ENCODE results near the gene ANK2. TPM values are rescaled to one million over a fixed set of nuclear protein-coding genes. Genes with fewer than 3 reads are reported as not detected.

Gene ANK2
- total and polyA plus RNA-seq, 2 of the 13 experiments (the other 11 are each of a cell fraction or from before 2014, with no cell fraction given): 2.7 to 15.1 TPM

DNA sequence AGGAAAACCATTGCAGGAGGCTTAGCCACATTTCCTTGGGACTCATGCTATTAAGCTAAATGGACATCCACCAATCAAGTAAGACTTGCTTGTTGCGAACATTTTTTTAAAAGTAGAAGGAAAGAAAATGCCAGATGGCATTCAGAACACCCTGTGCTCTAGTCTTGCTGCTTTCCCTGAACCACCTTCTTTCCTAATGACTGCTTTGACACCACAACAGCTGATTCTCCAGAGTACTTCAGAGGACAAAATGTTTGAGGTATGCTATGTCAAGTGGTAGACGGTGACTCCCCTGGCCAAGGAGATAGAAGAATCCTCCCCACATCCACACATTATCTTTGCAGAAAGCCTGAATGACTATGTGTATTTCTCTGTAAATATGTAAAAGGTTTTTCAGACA lies 65.4 kb downstream of the ANK2 start:
- no peak overlapping the region for H3K27ac ChIP-seq (ENCODE audit: extremely low read length, insufficient read depth, low read length)
- H3K27me3 ChIP-seq (ENCODE audit: control insufficient read depth in 1 of 2, insufficient read depth in 2 of 2, low read length in 2 of 2): peaks cover 0 to 3% of the 10 kb centered on the region in 2 experiments; a peak in 1 of 5 replicates
- CTCF ChIA-PET (ENCODE audit: low intra/inter-chr PET ratio, low total read pairs): no interaction called here
- no peak for TF ChIP-seq ZNF878 (CRISPR knock-in tag; IDR thresholded peaks at IDR 0.05)
- no peak for TF ChIP-seq HMG20A (CRISPR knock-in tag; IDR thresholded peaks at IDR 0.05; ENCODE audit: borderline replicate concordance)
- no peak for TF ChIP-seq GFI1 (CRISPR knock-in tag; IDR thresholded peaks at IDR 0.05; ENCODE audit: borderline replicate concordance)
- TF ChIP-seq, protein P1, sequence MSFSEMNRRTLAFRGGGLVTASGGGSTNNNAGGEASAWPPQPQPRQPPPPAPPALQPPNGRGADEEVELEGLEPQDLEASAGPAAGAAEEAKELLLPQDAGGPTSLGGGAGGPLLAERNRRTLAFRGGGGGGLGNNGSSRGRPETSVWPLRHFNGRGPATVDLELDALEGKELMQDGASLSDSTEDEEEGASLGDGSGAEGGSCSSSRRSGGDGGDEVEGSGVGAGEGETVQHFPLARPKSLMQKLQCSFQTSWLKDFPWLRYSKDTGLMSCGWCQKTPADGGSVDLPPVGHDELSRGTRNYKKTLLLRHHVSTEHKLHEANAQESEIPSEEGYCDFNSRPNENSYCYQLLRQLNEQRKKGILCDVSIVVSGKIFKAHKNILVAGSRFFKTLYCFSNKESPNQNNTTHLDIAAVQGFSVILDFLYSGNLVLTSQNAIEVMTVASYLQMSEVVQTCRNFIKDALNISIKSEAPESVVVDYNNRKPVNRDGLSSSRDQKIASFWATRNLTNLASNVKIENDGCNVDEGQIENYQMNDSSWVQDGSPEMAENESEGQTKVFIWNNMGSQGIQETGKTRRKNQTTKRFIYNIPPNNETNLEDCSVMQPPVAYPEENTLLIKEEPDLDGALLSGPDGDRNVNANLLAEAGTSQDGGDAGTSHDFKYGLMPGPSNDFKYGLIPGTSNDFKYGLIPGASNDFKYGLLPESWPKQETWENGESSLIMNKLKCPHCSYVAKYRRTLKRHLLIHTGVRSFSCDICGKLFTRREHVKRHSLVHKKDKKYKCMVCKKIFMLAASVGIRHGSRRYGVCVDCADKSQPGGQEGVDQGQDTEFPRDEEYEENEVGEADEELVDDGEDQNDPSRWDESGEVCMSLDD (CRISPR knock-in tag; IDR thresholded peaks at IDR 0.05; ENCODE audit: borderline replicate concordance): no peak
- TF ChIP-seq, protein P2, sequence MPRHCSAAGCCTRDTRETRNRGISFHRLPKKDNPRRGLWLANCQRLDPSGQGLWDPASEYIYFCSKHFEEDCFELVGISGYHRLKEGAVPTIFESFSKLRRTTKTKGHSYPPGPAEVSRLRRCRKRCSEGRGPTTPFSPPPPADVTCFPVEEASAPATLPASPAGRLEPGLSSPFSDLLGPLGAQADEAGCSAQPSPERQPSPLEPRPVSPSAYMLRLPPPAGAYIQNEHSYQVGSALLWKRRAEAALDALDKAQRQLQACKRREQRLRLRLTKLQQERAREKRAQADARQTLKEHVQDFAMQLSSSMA (CRISPR knock-in tag; IDR thresholded peaks at IDR 0.05): no peak
- DNase-seq (ENCODE audit: low spot score) (no peak), FAIRE-seq (no peak), ATAC-seq (no peak)
- no TSS peak for BruUV-seq (replicated peaks)
- no peak overlapping the region for H2AFZ ChIP-seq (ENCODE audit: low read length)
- POLR2A ChIA-PET: no interaction called here
- no peaks in the 10 kb centered on the region for H3K9me3 ChIP-seq (ENCODE audit: low read length)
- H3K36me3 ChIP-seq (replicated peaks in 1 of 2; ENCODE audit: control insufficient read depth in 1 of 2, insufficient read depth in 2 of 2, low read length in 2 of 2): no peaks in the 10 kb centered on the region
- H3K4me2 ChIP-seq (ENCODE audit: low read depth, low read length): no peak overlapping the region
- no peak overlapping the region for H3K9ac ChIP-seq (ENCODE audit: insufficient read depth, low read depth, low read length)
- H3K4me3 ChIP-seq (replicated peaks in 1 of 3; ENCODE audit: insufficient read depth in 1 of 3, low read depth in 2 of 3, low read length in 3 of 3): no peak overlapping the region
- peaks cover 27% of the 10 kb centered on the region for H3K4me1 ChIP-seq (ENCODE audit: insufficient read depth, low read length)
- H3K79me2 ChIP-seq (ENCODE audit: insufficient read depth, low read length): no peaks in the 10 kb centered on the region
- in situ Hi-C loops (cut with HindIII; ENCODE audit: extremely low pct_ligation_motif_present, low pct_unique_long_range_greater_than_20kb) (no loop called here), intact Hi-C loops (cut with micrococcal nuclease; ENCODE audit: unreplicated experiment) (no loop called here)
- no peaks in the 10 kb centered on the region for H4K20me1 ChIP-seq (ENCODE audit: insufficient read depth, low read length)
- WGBS (ENCODE audit: low lambda C conversion rate): 93% methylated on average over 2 of the region's 2 CpGs
